HG02588 (cell line): ENCODE results near the gene PTCH2.
A peak's percentile ranks its signal among the peaks of the same experiment; 100 is the strongest.

ENCODE experiments used
- ATAC-seq: cut with Tn5 transposase; IDR thresholded peaks from one replicate; pipeline ENCODE4 v1.9.1; 2021; ENCODE audit warnings: mild to moderate bottlenecking, moderate library complexity; ENCODE audit not compliant: unreplicated experiment

Gene PTCH2

DNA sequence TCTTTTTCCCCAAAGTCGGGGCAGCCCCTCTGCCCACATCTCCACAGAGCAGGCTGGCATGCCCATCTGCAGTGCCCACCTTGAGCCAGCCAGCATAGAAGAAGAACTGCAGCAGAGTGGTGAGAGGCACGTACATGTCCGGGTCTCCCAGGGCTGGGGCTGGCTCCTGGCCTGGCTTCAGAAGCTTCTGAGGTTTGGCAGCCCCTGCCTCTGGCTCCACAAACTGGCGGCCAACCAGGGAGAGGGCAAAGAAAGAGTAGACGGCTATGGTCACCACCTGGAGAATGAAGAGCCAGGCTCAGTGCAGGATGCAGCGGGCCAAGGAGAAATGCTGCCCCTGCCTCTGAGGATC is 58.0 kb downstream of the PTCH2 start:
- no peak for ATAC-seq

DNA sequence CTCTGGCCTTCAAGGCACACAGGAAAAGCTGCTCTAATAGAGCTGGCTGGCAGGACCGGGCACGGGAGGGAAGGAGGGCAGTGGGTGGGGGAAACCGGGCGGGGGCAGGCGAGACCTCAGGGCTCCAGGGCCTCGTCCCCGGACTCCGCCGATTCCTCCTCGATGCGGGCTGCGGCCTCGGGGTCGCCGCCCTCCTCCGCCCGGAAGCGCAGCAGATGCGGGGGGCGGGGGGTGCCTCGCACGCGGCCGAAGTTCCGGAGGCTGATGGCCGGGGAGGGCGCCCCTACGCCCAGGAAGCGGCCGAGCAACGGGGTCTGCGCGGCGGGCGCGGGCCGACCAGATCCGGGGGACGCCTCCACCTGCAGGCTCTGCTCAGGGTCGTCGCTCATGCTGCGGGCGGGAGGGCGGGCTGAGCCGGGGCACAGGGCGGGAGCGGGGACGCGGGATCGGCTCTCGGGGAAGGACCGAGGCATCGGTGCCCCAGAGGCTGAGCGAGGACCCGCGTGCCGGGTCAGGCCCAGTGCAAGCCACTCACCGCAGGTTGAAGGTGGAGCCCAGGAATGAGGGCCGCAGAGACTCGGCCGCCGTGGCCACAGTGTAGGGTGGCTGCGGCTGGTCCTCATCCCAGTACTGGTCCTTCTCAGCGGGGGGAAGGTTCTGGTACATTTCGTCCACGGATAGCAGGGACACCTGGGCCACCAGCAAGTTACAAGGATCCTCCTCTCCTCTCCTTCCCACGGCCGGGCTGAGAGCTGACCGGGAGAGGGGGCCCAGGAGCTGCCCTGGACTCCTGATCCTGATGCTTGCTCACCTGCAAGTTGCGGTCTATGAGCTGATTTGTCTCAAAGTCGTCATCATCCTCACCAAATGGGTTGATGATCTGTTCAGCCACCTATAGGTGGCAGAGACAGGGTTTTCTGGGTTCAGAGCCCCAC is 58.7 kb downstream of the PTCH2 start:
- ATAC-seq = no peak

DNA sequence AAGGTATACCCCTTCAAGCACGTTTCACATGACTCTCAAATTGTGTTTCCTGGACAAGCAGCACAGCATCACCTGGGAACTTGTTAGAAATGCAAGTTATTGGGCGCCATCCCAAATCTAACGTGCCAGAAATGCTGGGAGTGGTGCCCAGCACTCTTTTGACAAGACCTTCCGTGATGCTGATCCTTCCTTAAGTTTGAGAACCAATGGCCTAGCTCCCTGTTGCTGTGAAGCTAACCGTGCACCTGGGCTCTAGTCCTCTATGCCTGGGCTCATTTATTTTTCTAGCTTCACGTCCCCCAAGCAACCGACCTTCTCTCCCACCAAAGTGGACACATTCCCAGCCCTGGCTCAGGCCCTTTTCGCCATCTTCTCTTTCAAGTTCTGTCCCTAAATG is 59.4 kb downstream of the PTCH2 start:
- no peak for ATAC-seq

DNA sequence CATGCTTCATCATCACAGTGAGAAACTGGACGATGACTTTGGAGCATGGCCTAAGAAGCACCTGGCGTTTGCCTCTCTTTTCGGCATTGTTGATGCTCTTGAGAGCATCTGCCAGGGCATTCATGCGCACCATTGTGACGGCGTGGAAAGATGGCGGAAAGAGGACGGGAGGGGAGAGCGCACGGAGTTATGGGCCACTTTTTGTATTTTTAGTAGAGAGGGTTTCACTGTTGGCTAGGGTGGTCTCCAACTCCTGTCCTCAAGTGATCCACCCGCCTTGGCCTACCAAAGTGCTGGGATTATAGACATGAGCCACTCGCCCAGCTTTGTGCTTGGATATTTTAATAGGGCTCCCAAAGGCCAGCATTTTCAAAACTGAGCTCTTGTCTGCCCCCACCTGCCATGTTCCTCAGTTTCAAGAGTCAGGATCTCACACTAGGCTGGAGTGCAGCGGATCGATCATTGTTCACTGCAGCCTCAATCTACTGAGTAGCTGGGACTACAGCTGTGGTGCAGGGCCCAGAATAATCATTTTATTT is 62.4 kb downstream of the PTCH2 start:
- ATAC-seq = no peak

DNA sequence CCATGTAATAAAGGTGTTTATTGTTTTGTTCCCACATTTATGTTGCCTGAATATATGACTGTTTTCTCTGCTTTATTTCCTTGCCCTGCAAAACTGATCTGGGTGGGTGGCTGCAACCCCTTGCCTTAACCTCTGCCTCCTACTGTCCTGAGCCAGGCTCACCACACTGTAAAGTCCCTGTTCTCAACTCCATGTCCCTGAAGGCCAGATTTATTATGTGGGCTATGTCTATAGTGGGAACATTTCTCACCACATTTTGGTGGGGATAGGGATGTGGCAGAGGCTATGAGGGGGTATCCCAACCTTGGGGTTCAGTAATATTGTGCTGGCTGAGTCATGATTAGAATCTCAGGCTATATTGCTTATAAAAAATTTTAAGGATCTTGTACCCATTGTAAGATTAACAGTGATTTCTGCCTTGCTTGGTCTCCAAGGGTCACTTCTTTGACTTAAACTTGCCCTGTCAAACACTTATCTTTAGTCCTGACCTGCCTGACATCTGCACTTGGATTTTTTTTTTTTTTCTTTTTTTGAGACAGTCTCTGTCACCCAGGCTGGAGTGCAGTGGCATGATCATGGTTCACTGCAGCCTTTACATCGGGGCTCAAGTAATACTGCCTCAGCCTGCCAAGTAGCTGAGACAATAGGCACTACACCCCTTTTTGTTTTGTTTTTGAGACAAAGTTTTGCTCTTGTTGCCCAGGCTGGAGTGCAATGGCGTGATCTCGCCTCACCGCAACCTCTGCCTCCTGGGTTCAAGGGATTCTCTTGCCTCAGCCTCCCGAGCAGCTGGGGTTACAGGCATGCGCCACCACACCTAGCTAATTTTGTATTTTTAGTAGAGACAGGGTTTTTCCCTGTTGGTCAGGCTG is 64.1 kb downstream of the PTCH2 start:
- no peak for ATAC-seq

DNA sequence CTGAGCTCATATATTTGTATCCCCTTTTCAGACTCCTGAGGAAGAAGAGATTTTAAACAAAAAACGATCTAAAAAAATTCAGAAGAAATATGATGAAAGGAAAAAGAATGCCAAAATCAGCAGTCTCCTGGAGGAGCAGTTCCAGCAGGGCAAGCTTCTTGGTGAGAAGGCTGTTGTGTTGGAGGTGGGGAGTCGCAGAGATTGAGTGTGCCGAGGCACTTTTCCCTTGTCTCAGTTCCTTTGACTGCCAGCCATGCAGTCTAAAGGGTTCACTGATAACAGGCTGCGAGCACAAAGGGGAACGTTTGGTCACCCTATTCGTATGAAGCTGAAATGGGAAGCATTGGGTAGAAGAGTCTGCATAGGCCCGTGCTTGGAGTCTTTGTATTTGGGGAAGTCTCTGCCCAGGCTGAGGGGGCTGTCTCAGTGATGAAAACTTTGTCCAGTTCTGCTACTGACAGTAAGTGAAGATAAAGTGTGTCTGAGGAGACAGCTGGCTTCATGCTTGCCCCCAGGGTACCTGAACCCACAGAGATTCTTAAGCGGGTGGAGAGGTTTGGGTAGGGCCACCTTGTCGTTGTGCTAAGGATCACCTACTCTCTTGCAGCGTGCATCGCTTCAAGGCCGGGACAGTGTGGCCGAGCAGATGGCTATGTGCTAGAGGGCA is 65.0 kb downstream of the PTCH2 start:
- ATAC-seq = no peak

DNA sequence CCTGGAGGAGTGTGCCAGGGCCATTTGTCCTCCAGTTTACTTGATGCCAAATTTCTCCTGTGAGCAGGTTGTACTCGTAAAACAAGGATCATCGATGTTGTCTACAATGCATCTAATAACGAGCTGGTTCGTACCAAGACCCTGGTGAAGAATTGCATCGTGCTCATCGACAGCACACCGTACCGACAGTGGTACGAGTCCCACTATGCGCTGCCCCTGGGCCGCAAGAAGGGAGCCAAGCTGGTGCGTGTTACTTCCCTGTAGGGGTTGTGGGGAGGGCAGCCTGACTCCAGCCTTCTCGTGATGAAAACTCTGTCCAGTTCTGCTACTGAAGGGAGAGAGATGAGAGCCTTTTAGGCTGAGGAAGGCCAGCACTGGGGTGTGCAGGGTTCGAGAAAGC is 65.5 kb downstream of the PTCH2 start:
- ATAC-seq = no peak

DNA sequence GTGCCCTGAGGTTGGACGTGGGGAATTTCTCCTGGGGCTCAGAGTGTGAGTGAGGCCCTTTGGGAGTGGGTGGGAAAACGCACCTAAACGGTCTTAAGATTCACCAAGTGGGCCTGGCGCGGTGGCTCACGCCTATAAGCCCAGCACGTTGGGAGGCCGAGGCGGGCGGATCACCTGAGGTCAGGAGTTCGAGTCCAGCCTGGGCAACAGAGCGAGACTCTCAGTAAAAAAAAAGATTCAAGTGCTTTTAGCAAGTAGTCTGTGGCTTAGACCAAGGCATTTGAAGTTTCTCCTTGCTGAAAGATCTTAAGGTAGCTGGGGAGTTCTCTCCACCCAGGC is 66.4 kb downstream of the PTCH2 start:
- ATAC-seq = no peak

DNA sequence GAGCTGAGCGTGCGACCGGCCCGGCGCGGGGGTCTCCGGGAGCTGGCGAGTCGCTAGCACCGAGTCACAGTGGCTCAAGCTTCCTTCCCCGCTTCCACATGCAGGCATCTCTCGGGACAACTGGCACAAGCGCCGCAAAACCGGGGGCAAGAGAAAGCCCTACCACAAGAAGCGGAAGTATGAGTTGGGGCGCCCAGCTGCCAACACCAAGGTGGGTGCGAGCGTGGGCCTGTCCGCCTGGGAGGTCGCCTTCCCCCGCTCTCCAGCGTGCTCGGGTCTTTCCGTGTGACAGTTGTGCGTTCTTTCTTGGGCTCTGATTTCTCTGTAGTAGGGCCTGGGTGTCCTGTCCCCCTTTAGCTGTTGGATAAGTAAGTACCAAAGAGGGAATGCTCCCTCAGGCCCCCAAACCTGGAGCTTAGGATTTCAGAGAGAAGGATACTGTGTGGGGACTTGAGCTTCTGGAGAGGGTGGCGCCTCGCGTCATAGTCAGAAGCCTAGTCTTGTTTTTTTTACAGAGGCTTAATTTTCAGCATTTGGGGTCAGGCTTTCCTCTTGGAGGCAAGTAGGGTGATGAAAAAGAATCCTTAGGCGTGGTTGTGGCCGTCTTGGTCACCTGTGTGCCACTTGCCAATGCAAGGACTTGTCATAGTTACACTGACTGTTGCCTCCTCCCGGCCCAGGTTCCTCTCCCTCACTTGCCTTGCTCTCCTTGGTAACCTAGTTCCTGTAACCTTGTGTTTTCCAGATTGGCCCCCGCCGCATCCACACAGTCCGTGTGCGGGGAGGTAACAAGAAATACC is 66.9 kb downstream of the PTCH2 start:
- peak; percentile 18 for ATAC-seq

DNA sequence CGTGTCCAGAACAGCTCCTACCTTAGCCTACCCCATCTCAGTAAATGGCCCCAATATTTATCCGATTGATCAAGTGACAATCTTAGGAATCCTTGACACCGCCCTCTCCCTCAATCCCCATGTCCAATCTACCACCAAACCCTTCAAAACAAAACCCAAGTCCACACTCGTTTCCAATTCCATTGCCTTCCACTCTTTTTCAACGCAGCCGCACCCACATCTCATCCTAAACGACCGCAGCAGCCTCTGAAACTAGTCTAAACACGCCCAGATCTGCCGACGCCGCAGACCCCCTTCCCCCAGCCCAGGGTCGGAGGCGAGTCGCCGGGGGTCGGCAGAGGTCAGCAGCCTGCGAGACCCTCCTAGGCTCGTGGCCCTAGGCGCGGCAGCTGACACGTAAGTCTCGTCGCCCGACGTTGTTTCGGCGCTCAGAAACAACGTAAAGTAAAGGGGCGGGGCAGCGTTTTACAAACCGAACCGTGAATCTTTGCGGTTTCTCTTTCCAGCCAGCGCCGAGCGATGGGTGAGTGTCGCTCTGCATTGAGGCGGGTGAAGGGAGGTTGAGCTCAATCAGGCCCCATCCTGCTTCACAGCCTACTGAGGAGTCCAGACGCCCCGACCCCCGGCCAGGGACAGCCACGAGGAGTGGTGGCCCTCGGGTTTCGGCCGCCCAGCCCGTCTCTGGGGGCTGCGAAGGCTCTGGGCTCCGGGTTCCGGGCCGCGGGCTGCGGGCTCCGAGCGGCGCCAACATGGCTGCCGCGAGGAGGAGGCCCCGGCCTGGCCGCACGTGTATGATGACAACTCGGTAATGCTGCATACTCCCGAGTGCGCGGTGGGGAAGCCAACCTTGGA is 67.7 kb downstream of the PTCH2 start, which contains the start of gene RPS8:
Gene RPS8, plus strand, starts transcription at position 463 of the 852 bp plus-strand sequence. Its CDS starts 57 bp downstream, at position 520.
- ATAC-seq = peak; percentile 76
